Measurements from ENCODE around the gene TUBGCP6. TPM values are rescaled to one million over a fixed set of nuclear protein-coding genes. Genes with fewer than 3 reads are reported as not detected.

Gene TUBGCP6
- total RNA-seq, 1 experiment from 2014 or later = 31.0 TPM

GRCh38 chr22:50269970-50270665 is 25.3 kb upstream of the TUBGCP6 start, which contains the start of gene MAPK11:
Gene MAPK11 (minus strand): TSS chr22:50270380. CDS start chr22:50270292, 88 bp downstream.
- TF ChIP-seq CTCF (conservative IDR thresholded peaks at IDR 0.05; ENCODE audit: low read depth, low read length) (no peak), EZH2 (IDR thresholded peaks at IDR 0.05; ENCODE audit: borderline replicate concordance, low read depth, low read length, poor library complexity, severe bottlenecking) (no peak)
- peak; percentile 68 for DNase-seq (ENCODE audit: low spot score)
- intact Hi-C loops (cut with micrococcal nuclease; ENCODE audit: unreplicated experiment) = loop anchor here (2.0 to 10.0 kb wide), 2 partner anchors 73 to 225 kb away; partner anchors contain the start of gene PPP6R2
- Histone ChIP-seq H3K27me3 (replicated peaks; ENCODE audit: insufficient read depth, low read depth, low read length, poor library complexity) (no peaks in the 10 kb centered on the region), H3K4me1 (ENCODE audit: insufficient read depth, low read length, poor library complexity, severe bottlenecking) (peaks cover 43% of the 10 kb centered on the region), H3K36me3 (ENCODE audit: insufficient read depth, low read length, poor library complexity, severe bottlenecking) (peaks cover 7% of the 10 kb centered on the region), H3K4me3 (ENCODE audit: low read depth, low read length, poor library complexity, severe bottlenecking) (peak within 1 kb of the TSS; percentile 56), H3K9me3 (ENCODE audit: low read depth, low read length, poor library complexity, severe bottlenecking) (no peaks in the 10 kb centered on the region), H3K27ac (ENCODE audit: low read depth, low read length, poor library complexity, severe bottlenecking) (peak within 1 kb of the TSS; percentile 71)
- BruUV-seq (replicated peaks) = no TSS peak
- ChIA-PET POLR2A (ENCODE audit: low non-redundant PET) (no interaction called here), CTCF (no interaction called here)

- no TSS peak for BruUV-seq (replicated peaks)
- POLR2A ChIA-PET (ENCODE audit: low non-redundant PET) = no interaction called here
- CTCF ChIA-PET = no interaction called here
- Histone ChIP-seq H3K36me3 (ENCODE audit: insufficient read depth, low read length, poor library complexity, severe bottlenecking) (peaks cover 4% of the 10 kb centered on the region), H3K9me3 (ENCODE audit: low read depth, low read length, poor library complexity, severe bottlenecking) (no peaks in the 10 kb centered on the region), H3K4me3 (ENCODE audit: low read depth, low read length, poor library complexity, severe bottlenecking) (peak overlapping the region; percentile 56), H3K27me3 (replicated peaks; ENCODE audit: insufficient read depth, low read depth, low read length, poor library complexity) (no peaks in the 10 kb centered on the region), H3K27ac (ENCODE audit: low read depth, low read length, poor library complexity, severe bottlenecking) (peak overlapping the region; percentile 50), H3K4me1 (ENCODE audit: insufficient read depth, low read length, poor library complexity, severe bottlenecking) (peaks cover 39% of the 10 kb centered on the region)
- intact Hi-C loops (cut with micrococcal nuclease; ENCODE audit: unreplicated experiment) = no loop called here
- TF ChIP-seq CTCF (conservative IDR thresholded peaks at IDR 0.05; ENCODE audit: low read depth, low read length) = no peak
- TF ChIP-seq EZH2 (IDR thresholded peaks at IDR 0.05; ENCODE audit: borderline replicate concordance, low read depth, low read length, poor library complexity, severe bottlenecking) = no peak
- DNase-seq (ENCODE audit: low spot score) = no peak
Observed at GRCh38 chr22:50269573-50269969, 24.7 kb upstream of the TUBGCP6 start.

- intact Hi-C loops (cut with micrococcal nuclease; ENCODE audit: unreplicated experiment) = no loop called here
- Histone ChIP-seq H3K4me1 (ENCODE audit: insufficient read depth, low read length, poor library complexity, severe bottlenecking) (peaks cover 39% of the 10 kb centered on the region), H3K27ac (ENCODE audit: low read depth, low read length, poor library complexity, severe bottlenecking) (peak overlapping the region; percentile 8), H3K4me3 (ENCODE audit: low read depth, low read length, poor library complexity, severe bottlenecking) (no peak overlapping the region), H3K27me3 (replicated peaks; ENCODE audit: insufficient read depth, low read depth, low read length, poor library complexity) (no peaks in the 10 kb centered on the region), H3K36me3 (ENCODE audit: insufficient read depth, low read length, poor library complexity, severe bottlenecking) (no peaks in the 10 kb centered on the region), H3K9me3 (ENCODE audit: low read depth, low read length, poor library complexity, severe bottlenecking) (no peaks in the 10 kb centered on the region)
- CTCF ChIA-PET = no interaction called here
- POLR2A ChIA-PET (ENCODE audit: low non-redundant PET) = no interaction called here
- no peak for TF ChIP-seq CTCF (conservative IDR thresholded peaks at IDR 0.05; ENCODE audit: low read depth, low read length)
- TF ChIP-seq EZH2 (IDR thresholded peaks at IDR 0.05; ENCODE audit: borderline replicate concordance, low read depth, low read length, poor library complexity, severe bottlenecking) = no peak
- no peak for DNase-seq (ENCODE audit: low spot score)
- BruUV-seq (replicated peaks) = no TSS peak
Observed at GRCh38 chr22:50268655-50269113, 23.9 kb upstream of the TUBGCP6 start.

Data from A673 (cell line).